Left renal pelvis (tissue), 4 donors: ENCODE data around the gene PIK3C2G. TPM values are rescaled to one million over a fixed set of nuclear protein-coding genes. Genes with fewer than 3 reads are reported as not detected.
"Not testable (repeated sequence)": the region's sequence is repeated elsewhere in the genome, so short reads cannot be mapped to it uniquely, and the experiment has no call there.

Experiments
- DNase-seq, 4 donors: peaks; one replicate each; pipeline ENCODE4 v3.0.0-alpha.2; 2013; ENCODE audit warnings: low read depth in 4 of 4, low spot score in 3 of 4
- polyA plus RNA-seq, 4 donors: library from polyadenylated mRNA; unstranded; fragments of 120-200 nt; gene quantifications; one replicate each; pipeline ENCODE4 v1.2.1, GENCODE V29; 2013; ENCODE audit not compliant: insufficient read length in 4 of 4

Gene PIK3C2G
- polyA plus RNA-seq, result 1 to 10 TPM in 3 of 4 donors, under 1 TPM in 1; 0.18 to 4.9 (median 4.0) TPM

DNA sequence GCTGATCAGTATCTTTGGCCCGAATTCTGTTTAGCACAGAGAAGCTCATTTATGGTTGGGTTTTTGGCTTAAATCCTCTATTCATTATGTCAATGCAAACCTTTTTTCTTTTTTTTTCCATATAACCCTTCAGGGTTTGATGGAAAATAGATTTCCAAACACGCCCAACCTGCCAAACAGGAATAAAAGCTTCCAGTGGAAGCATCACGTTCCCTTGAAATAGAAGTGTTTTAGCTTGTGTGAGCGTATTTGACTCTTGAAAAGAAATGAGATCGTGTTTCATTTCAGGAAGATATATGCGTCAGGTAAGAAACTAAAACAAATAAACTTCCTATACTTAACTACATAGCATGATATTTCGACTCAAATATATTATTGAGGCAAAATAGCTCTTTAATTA, at the start of gene PIK3C2G:
Gene PIK3C2G (plus strand): TSS at position 246 of the 400 bp plus-strand sequence. CDS start 20,564 bp downstream, outside the sequence.
- no peak for DNase-seq

DNA sequence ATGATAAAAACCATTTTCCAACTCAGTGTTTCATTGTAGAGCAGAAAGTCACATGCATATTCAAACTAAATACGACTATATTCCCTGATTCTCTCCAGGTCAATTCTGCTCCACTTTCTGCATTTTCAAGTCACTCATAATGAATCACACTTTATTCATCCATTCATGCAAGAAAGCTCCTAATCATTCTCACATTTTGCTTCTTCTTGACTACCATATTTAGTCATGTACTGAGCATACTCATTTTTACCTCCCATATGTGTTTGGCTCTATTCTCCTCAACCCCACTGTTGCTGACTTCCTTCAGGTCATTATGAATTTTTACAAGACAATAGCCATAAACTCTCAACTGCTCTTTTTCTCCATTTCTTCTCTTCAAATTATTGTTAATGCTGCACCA, 43.4 kb upstream of the PIK3C2G start:
- DNase-seq, result no peak

- no peak for DNase-seq
Observed at GRCh38 chr12:18221726-18222125, 39.6 kb upstream of the PIK3C2G start.

GRCh38 chr12:18222699-18223098, 38.6 kb upstream of the PIK3C2G start:
- no peak for DNase-seq

- peak in 3 of 4 donors; percentile 10 to 29 (median 18) for DNase-seq
Observed at GRCh38 chr12:18224745-18225144, 36.6 kb upstream of the PIK3C2G start.

- no peak for DNase-seq
Observed at GRCh38 chr12:18239526-18239925, 21.8 kb upstream of the PIK3C2G start.

DNA sequence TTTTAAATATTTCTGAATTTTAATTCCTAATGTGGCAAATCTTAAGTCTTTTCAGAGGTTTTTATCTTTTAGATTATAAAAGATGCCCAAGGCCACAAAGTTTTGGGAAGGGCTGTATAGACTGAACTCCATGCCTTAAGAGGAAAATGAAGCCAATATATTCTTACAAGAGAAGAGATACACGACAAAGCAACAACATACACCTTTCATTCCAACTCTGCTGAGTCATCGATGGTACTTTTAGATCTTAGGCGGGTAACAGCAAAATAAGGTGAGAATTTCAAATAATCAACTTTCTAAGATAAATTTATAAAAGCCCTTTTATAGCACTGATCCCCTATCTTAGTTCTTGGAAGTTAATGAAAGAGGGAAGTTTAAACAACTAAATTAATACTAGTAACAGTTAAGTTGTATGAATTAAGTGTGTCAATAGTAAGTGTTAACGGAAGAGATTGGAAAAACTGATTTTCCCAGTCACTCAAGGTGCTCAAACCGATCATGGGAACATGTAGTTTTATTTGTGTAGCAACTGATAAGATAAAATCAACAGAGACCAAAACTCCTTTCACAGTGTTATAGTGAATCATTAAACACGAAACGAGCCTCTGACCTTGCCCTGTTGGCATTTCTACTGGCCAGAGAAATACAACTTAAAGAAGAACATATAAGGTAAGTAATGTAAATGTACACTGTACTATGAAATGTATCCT, 18.8 kb upstream of the PIK3C2G start:
- no peak for DNase-seq

DNA sequence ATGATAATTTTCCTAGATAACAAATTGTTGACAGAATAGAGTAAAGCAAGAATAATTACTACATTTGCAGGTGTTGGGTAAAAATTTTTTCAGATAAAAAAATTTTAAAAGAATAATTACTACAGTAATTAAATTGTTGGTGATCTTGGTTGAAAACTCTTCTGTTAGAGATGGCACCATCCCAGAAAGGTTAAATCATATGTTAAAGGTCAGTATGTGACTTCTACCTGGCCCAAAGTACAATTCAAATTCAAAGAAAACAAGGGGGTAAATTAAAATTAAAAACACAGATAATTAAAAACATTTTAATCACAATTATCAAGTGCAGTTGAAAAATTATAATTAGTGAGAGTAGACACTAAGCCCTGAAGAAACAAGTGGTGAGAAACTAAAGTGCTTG, 18.1 kb upstream of the PIK3C2G start:
- DNase-seq, result no peak

DNA sequence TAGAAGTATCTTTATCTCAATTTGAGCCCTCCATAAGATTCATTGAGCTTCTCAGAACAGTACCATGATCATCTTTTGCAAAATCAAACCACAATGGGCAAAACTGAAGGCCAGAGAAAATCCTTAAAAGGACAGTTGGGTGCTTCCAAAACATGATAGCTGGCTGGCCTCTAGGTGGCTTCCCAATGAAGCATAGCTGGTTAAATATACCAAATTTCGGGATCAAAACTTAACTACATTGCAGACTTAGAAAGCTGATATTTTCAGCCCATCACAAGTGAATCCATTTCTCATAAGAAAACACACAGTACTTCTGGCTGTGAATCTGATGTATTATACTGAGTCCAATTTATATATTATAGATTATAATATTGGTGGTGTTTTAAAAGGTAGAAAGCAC, 15.3 kb upstream of the PIK3C2G start:
- DNase-seq, result no peak

DNA sequence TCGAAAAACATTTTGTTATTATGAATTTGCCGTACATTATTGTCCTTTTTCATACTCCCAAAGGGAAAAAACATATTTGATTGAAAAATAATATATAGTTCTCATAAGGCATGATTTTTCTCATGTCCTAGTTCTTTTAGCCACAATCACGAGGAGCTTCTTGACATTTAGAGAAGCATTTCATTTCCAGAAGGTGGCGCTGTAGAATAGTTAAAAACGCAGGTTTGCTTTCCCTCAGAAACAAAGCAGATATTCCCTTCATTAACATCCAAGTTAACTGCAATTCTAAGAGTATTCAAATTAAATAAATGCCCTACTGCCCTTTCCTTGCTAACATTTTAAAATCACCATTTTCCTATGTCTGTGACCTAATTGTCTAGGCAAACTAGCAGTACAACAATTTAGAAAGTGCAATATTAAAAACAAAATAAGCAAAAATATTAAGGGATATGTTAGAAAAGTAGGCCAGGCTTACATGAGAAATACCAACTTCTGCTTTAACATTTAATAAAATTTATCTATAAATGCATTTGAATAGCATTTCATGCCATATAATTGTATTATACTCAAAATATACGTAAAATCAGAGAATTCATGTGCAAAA, 10.9 kb upstream of the PIK3C2G start:
- peak; percentile 53 to 67 (median 62) for DNase-seq

DNA sequence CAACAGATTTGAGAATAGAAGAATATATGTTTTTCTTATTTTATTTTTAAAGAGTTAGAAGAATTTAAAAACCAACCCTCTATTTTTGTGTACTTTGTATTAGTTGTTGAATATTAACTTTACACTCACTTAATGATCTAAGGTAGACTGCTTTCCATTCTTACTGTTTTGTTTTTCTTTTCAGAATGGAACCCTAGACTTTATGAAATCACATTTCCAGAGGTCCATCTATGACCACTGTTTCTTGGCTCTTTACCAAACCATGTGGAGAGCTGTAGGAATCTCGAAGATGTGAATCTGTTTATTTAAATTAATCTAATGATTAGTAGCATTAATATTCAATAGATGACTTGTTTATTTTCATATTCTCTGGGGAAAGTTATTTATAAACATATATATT, 7.2 kb upstream of the PIK3C2G start:
- DNase-seq, result no peak

GRCh38 chr12:18255004-18255403, 6.3 kb upstream of the PIK3C2G start:
- DNase-seq, result not testable (repeated sequence)

- DNase-seq, result no peak
Observed at GRCh38 chr12:18257251-18257650, 4.1 kb upstream of the PIK3C2G start.

DNA sequence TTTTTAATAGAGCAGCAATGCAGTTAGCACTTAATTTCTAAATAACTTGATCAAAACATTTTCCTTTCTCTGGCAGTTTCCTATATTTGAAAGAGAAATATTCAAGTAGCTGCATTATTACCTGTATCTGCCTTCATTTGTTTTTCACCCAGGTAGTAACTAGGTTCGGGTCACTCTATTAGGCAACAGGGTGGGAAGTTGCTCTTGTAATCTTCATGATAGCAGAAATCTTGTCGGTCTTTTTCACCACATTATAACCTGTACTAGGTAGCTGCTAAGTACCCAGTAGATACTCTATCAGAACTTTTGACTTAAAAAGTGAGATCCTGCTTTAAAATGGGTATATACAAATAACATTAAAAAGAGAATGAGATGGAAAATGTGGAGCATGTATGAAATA, 2.4 kb upstream of the PIK3C2G start:
- no peak for DNase-seq

DNA sequence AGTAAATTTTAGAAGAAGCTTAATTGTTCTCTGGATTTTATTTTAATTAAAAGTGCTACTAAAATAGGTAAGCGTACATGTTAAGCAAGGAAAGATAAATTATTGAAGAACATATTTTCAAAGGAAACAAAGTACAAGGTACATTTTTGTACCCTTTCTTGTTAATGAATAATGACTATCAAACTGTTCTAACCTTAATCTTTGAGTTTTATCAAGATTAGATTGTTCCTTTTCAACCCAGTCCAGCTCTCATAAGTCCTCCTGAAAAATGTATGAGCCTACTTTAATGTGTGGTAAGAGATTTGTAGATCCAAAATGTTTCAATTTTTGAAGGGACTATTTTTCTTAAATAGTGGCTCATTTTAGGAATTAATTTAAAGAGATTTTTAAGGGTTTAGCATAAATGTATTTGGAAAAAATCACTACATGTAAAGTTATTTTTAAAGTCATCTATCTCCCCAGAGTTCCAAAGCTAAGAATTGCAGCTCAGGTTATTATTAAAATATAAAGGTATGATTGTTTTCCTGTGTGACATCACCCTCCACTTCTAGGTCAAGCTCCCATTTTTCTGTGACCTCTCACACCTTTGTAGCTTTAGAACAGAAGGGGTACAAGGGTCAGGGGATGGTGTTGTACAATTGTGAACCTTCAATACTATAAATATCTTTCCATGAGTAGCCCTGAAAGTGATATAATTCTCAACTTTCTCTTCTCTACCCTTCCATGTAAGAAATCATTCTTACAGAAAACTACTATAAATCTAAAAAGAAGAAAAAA, 1.2 kb upstream of the PIK3C2G start:
- DNase-seq, result no peak

DNA sequence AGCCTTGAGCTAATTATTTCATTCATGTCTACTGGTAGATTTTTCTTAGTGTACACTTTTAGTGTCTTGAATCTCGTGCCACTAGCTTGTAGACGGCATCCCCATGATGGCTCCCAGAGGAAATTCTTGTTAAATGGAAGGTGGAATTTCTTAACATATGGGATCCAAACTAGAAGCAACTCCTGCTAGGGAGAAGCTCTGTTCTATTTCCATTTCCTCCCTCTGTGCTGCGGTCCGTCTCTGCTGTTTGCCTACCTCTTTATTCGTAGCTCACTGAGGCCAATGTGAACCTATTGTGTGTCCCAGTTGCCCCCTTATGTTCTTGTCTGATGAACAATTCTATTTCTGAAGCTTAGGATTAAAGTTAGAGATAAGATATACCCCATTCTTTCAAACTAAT, 588 bp downstream of the PIK3C2G start:
- no peak for DNase-seq

DNA sequence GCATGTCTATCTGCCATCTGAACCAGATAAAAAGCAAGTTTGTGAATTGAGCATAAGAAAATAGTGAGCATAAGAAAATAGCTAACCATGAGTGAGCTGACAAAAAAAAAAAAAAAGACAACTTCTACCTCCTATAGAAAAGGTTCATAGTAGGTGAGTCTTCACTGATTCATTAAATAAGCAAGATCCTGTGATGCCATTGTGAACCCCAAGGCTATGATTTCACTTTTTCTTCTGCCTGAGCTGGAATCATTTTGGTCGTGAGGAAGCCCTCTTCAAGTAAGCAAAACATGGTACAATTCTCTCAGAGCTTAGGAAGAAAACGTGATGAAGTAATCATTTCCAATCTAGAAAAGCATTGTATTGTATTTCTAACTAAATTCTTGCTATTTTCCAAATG, 1.2 kb downstream of the PIK3C2G start:
- no peak for DNase-seq

DNA sequence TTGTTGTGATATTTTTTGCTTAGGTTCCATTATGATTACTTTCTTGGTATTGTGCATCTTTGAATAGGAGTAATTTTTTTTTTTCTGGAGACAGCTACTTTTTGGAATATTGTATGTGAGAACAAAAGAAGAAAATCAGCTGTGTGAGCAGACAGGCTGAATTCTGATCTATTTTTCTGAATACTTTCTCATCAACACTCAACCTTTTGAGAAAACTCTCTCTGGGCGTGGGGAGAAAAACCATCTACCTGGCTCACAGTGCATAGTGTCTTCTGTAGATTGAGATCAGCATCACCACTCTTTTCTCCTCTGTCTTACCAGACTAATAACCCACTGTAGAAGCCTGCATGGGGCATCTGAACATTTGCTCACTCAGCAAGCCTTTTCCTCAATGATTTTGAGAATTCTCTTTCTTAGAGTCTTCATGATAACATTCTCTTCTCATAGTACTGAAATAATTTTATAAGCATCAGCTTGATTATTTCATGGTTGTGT, 3.3 kb downstream of the PIK3C2G start:
- DNase-seq, result no peak

GRCh38 chr12:18267427-18268099, 6.2 kb downstream of the PIK3C2G start:
- DNase-seq, result no peak

DNA sequence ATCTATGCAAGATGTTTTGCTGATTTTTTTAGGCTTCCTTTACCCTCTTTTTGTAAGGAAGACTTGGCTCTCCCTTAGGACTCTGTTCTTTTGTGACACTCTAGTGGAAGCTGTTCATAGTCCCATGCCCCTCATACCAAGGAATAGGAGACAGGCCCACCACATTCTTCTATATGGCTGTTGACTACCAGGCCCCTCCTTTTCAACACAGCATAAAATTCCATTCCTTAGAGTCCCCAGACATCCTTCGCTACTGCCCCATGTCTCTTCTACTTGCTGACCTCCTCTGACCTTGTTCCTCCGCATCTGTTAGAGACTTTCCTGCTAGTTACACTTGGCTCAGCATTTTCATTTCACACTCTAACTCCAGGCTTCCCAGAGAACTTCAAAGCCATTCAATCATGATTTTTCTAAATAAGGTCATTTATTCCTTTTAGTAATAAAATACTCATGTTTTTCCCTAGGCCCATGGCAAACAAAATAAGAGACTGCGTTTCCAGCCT, 9.7 kb downstream of the PIK3C2G start:
- no peak for DNase-seq

DNA sequence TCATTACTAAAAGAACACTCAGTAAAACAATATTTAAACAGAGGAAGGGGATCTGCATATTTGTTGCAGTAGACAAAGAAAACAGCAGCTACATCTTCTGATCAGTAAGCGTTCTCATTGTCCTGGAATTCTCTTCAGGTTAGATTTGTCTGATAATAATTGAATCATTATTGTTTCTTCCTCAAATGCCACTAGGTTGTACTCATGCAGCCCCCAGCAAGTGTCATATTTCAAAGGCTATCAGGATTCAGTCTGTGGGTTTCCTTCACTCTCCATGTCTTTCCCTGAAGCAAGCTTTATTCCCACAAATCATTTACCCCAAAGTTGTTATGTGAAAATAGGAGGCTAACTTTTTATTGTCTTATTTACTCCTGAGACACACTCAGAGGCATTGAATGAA, 14.7 kb downstream of the PIK3C2G start:
- DNase-seq, result no peak
